ENCODE results near the gene DALRD3. TPM values are rescaled to one million over a fixed set of nuclear protein-coding genes. Genes with fewer than 3 reads are reported as not detected.
A peak's percentile ranks its signal among the peaks of the same experiment; 100 is the strongest.

Gene DALRD3
- total and polyA plus RNA-seq, 9 donors = 21.4 to 39.7 (median 27.8) TPM

- DNase-seq = no peak
- H3K27me3 ChIP-seq (ENCODE audit: control insufficient read depth, insufficient read depth, low read length) = no peaks in the 10 kb centered on the region
- H3K27ac ChIP-seq (ENCODE audit: low read length) = peak overlapping the region; percentile 87
- H3K4me3 ChIP-seq (ENCODE audit: low read length) = peak overlapping the region; percentile 99
- H3K36me3 ChIP-seq (ENCODE audit: control insufficient read depth, insufficient read depth, low read length) = peaks cover 79% of the 10 kb centered on the region
- no peaks in the 10 kb centered on the region for H3K9me3 ChIP-seq (replicated peaks; ENCODE audit: control insufficient read depth, low read depth, low read length)
- H3K4me1 ChIP-seq (ENCODE audit: control insufficient read depth, insufficient read depth, low read length) = peaks cover 24% of the 10 kb centered on the region
- WGBS (ENCODE audit: insufficient coverage) = no CpG with 5 or more reads among the region's 7 CpGs
Measured at GRCh38 chr3:49029563-49029884, 11.1 kb upstream of the DALRD3 start.

GRCh38 chr3:49028673-49029562 lies 10.5 kb upstream of the DALRD3 start, which contains the start of gene IMPDH2:
IMPDH2 (minus strand) TSS chr3:49029398; CDS start chr3:49029350, 48 bp downstream.
- Histone ChIP-seq H3K4me3 (ENCODE audit: low read length) (peak within 1 kb of the TSS; percentile 99), H3K9me3 (replicated peaks; ENCODE audit: control insufficient read depth, low read depth, low read length) (no peaks in the 10 kb centered on the region), H3K36me3 (ENCODE audit: control insufficient read depth, insufficient read depth, low read length) (peaks cover 79% of the 10 kb centered on the region), H3K4me1 (ENCODE audit: control insufficient read depth, insufficient read depth, low read length) (peaks cover 24% of the 10 kb centered on the region), H3K27ac (ENCODE audit: low read length) (peak within 1 kb of the TSS; percentile 96), H3K27me3 (ENCODE audit: control insufficient read depth, insufficient read depth, low read length) (no peaks in the 10 kb centered on the region)
- 0% methylated on average over 51 of the region's 55 CpGs for WGBS (ENCODE audit: insufficient coverage)
- peak; percentile 97 for DNase-seq

- peak; percentile 14 for DNase-seq
- H3K4me3 ChIP-seq (ENCODE audit: low read length) = peak overlapping the region; percentile 99
- H3K9me3 ChIP-seq (replicated peaks; ENCODE audit: control insufficient read depth, low read depth, low read length) = no peaks in the 10 kb centered on the region
- H3K36me3 ChIP-seq (ENCODE audit: control insufficient read depth, insufficient read depth, low read length) = peaks cover 85% of the 10 kb centered on the region
- peak overlapping the region; percentile 96 for H3K27ac ChIP-seq (ENCODE audit: low read length)
- H3K27me3 ChIP-seq (ENCODE audit: control insufficient read depth, insufficient read depth, low read length) = no peaks in the 10 kb centered on the region
- peaks cover 25% of the 10 kb centered on the region for H3K4me1 ChIP-seq (ENCODE audit: control insufficient read depth, insufficient read depth, low read length)
- WGBS (ENCODE audit: insufficient coverage) = 25% methylated on average over 1 of the region's 4 CpGs
Measured at GRCh38 chr3:49028298-49028672, 9.9 kb upstream of the DALRD3 start.

GRCh38 chr3:49027634-49028033 lies 9.3 kb upstream of the DALRD3 start:
- H3K27me3 ChIP-seq (ENCODE audit: control insufficient read depth, insufficient read depth, low read length) = no peaks in the 10 kb centered on the region
- no peak overlapping the region for H3K4me3 ChIP-seq (ENCODE audit: low read length)
- H3K9me3 ChIP-seq (replicated peaks; ENCODE audit: control insufficient read depth, low read depth, low read length) = no peaks in the 10 kb centered on the region
- peaks cover 84% of the 10 kb centered on the region for H3K36me3 ChIP-seq (ENCODE audit: control insufficient read depth, insufficient read depth, low read length)
- peaks cover 32% of the 10 kb centered on the region for H3K4me1 ChIP-seq (ENCODE audit: control insufficient read depth, insufficient read depth, low read length)
- no peak overlapping the region for H3K27ac ChIP-seq (ENCODE audit: low read length)
- WGBS (ENCODE audit: insufficient coverage) = 97% methylated on average over 4 of the region's 9 CpGs
- peak; percentile 16 for DNase-seq

GRCh38 chr3:49026536-49026935 lies 8.2 kb upstream of the DALRD3 start:
- no CpG with 5 or more reads among the region's 3 CpGs for WGBS (ENCODE audit: insufficient coverage)
- Histone ChIP-seq H3K9me3 (replicated peaks; ENCODE audit: control insufficient read depth, low read depth, low read length) (no peaks in the 10 kb centered on the region), H3K36me3 (ENCODE audit: control insufficient read depth, insufficient read depth, low read length) (peaks cover 73% of the 10 kb centered on the region), H3K4me1 (ENCODE audit: control insufficient read depth, insufficient read depth, low read length) (peaks cover 35% of the 10 kb centered on the region), H3K27me3 (ENCODE audit: control insufficient read depth, insufficient read depth, low read length) (no peaks in the 10 kb centered on the region), H3K27ac (ENCODE audit: low read length) (no peak overlapping the region), H3K4me3 (ENCODE audit: low read length) (no peak overlapping the region)
- DNase-seq = no peak

GRCh38 chr3:49025793-49026520 lies 7.6 kb upstream of the DALRD3 start:
- peaks cover 35% of the 10 kb centered on the region for H3K4me1 ChIP-seq (ENCODE audit: control insufficient read depth, insufficient read depth, low read length)
- no peak overlapping the region for H3K27ac ChIP-seq (ENCODE audit: low read length)

GRCh38 chr3:49025005-49025792 lies 6.8 kb upstream of the DALRD3 start:
- Histone ChIP-seq H3K27me3 (ENCODE audit: control insufficient read depth, insufficient read depth, low read length) (no peaks in the 10 kb centered on the region), H3K4me3 (ENCODE audit: low read length) (no peak overlapping the region), H3K27ac (ENCODE audit: low read length) (no peak overlapping the region), H3K4me1 (ENCODE audit: control insufficient read depth, insufficient read depth, low read length) (peaks cover 43% of the 10 kb centered on the region), H3K36me3 (ENCODE audit: control insufficient read depth, insufficient read depth, low read length) (peaks cover 60% of the 10 kb centered on the region), H3K9me3 (replicated peaks; ENCODE audit: control insufficient read depth, low read depth, low read length) (no peaks in the 10 kb centered on the region)
- 63% methylated on average over 12 of the region's 13 CpGs for WGBS (ENCODE audit: insufficient coverage)
- peak; percentile 12 for DNase-seq

More at GRCh38 chr3:49025793-49026520, 7.6 kb upstream of the DALRD3 start:
- H3K36me3 ChIP-seq (ENCODE audit: control insufficient read depth, insufficient read depth, low read length) = peaks cover 67% of the 10 kb centered on the region
- H3K9me3 ChIP-seq (replicated peaks; ENCODE audit: control insufficient read depth, low read depth, low read length) = no peaks in the 10 kb centered on the region
- no peak for DNase-seq
- H3K4me3 ChIP-seq (ENCODE audit: low read length) = no peak overlapping the region
- WGBS (ENCODE audit: insufficient coverage) = no CpG with 5 or more reads among the region's 8 CpGs
- no peaks in the 10 kb centered on the region for H3K27me3 ChIP-seq (ENCODE audit: control insufficient read depth, insufficient read depth, low read length)

- Histone ChIP-seq H3K9me3 (replicated peaks; ENCODE audit: control insufficient read depth, low read depth, low read length) (no peaks in the 10 kb centered on the region), H3K4me1 (ENCODE audit: control insufficient read depth, insufficient read depth, low read length) (peaks cover 49% of the 10 kb centered on the region), H3K36me3 (ENCODE audit: control insufficient read depth, insufficient read depth, low read length) (peaks cover 55% of the 10 kb centered on the region), H3K4me3 (ENCODE audit: low read length) (no peak overlapping the region), H3K27ac (ENCODE audit: low read length) (no peak overlapping the region), H3K27me3 (ENCODE audit: control insufficient read depth, insufficient read depth, low read length) (no peaks in the 10 kb centered on the region)
- DNase-seq = peak; percentile 18
- 75% methylated on average over 2 of the region's 5 CpGs for WGBS (ENCODE audit: insufficient coverage)
Measured at GRCh38 chr3:49024449-49024848, 6.1 kb upstream of the DALRD3 start.

- WGBS (ENCODE audit: insufficient coverage) = 96% methylated on average over 4 of the region's 4 CpGs
- Histone ChIP-seq H3K36me3 (ENCODE audit: control insufficient read depth, insufficient read depth, low read length) (peaks cover 55% of the 10 kb centered on the region), H3K4me3 (ENCODE audit: low read length) (no peak overlapping the region)
Measured at GRCh38 chr3:49023775-49024174, 5.4 kb upstream of the DALRD3 start.

More at GRCh38 chr3:49023775-49024174, 5.4 kb upstream of the DALRD3 start:
- H3K4me1 ChIP-seq (ENCODE audit: control insufficient read depth, insufficient read depth, low read length) = peaks cover 52% of the 10 kb centered on the region
- H3K27me3 ChIP-seq (ENCODE audit: control insufficient read depth, insufficient read depth, low read length) = no peaks in the 10 kb centered on the region
- no peaks in the 10 kb centered on the region for H3K9me3 ChIP-seq (replicated peaks; ENCODE audit: control insufficient read depth, low read depth, low read length)
- H3K27ac ChIP-seq (ENCODE audit: low read length) = no peak overlapping the region
- DNase-seq = peak; percentile 7
